GM12878 (cell line): ENCODE data around the gene NEBL. TPM values are rescaled to one million over a fixed set of nuclear protein-coding genes. Genes with fewer than 3 reads are reported as not detected.

Source experiments
- ATAC-seq: fragments of 200-7000 bp; cut with Tn5 transposase; 3 replicates; pipeline ENCODE4 v1.9.1; 2020; ENCODE audit warnings: mild to moderate bottlenecking, moderate library complexity
- BruUV-seq: library from RNA; stranded (reverse); fragments of 400-500 nt; replicated peaks from 2 replicates; lab custom pipeline; 2021; lab: Mats Ljungman, UMichigan
- CTCF ChIA-PET: fragments of 300-600 bp; sonication (Branson Sonifier 250); formaldehyde crosslinking; extraction: SDS; loops from one replicate; lab custom pipeline; 2021; ENCODE audit warnings: inconsistent platforms; lab: Yijun Ruan, JAX
- POLR2A ChIA-PET: fragments of 350-600 bp; formaldehyde crosslinking; extraction: SDS; loops from one replicate; lab custom pipeline; 2021; ENCODE audit warnings: inconsistent platforms; lab: Charles Lee
- RAD21 ChIA-PET: fragments of 300-600 bp; sonication (Branson Sonifier 250); formaldehyde crosslinking; loops from one replicate; lab custom pipeline; 2023; ENCODE audit warnings: antibody characterized with exemption; ENCODE audit not compliant: unreplicated experiment; lab: Charles Lee
- SMC1A ChIA-PET: fragments of 300-600 bp; sonication (Branson Sonifier 250); formaldehyde crosslinking; loops from one replicate; lab custom pipeline; 2023; ENCODE audit not compliant: unreplicated experiment, uncharacterized antibody; lab: Charles Lee
- DNase-seq: peaks from one replicate; pipeline ENCODE4 v3.0.0-alpha.2; 2011; ENCODE audit warnings: low read depth, low spot score
- FAIRE-seq: peaks from 3 replicates; lab custom pipeline; 2011; peaks lifted over from hg19 to GRCh38; lab: Jason Lieb, UNC
- H2AFZ ChIP-seq: 2 replicates; pipeline ENCODE4 v1.6.0; 2011; ENCODE audit warnings: low read depth, low read length, control low read depth; ENCODE audit not compliant: control insufficient read depth
- H3K27ac ChIP-seq: 2 replicates; pipeline ENCODE4 v1.5.1; 2011; ENCODE audit warnings: control low read depth; ENCODE audit not compliant: control insufficient read depth, insufficient read depth
- H3K27me3 ChIP-seq, 2 experiments: replicated peaks in 1 of 2; 2 replicates each; pipeline versions ENCODE4 v1.6.0 to v1.6.1; 2011; ENCODE audit warnings: low read length in 1 of 2; ENCODE audit not compliant: control insufficient read depth in 2 of 2, insufficient read depth in 2 of 2
- H3K36me3 ChIP-seq, 2 experiments: 2 replicates each; pipeline ENCODE4 v1.5.1; 2011; ENCODE audit warnings: low read length in 1 of 2; ENCODE audit not compliant: control insufficient read depth in 2 of 2, insufficient read depth in 2 of 2
- H3K4me1 ChIP-seq: 2 replicates; pipeline ENCODE4 v1.6.1; 2011; ENCODE audit warnings: mild to moderate bottlenecking, low read length, moderate library complexity, mixed read lengths; ENCODE audit not compliant: control insufficient read depth, insufficient read depth
- H3K4me2 ChIP-seq: 2 replicates; pipeline ENCODE4 v1.6.0; 2011; ENCODE audit warnings: control low read depth; ENCODE audit not compliant: control insufficient read depth, insufficient read depth
- H3K4me3 ChIP-seq: fragments of 200-600 bp; sonication (generic); 2 replicates; pipeline ENCODE4 v1.5.1; 2016
- H3K79me2 ChIP-seq: 2 replicates; pipeline ENCODE4 v1.6.0; 2011; ENCODE audit warnings: low read length; ENCODE audit not compliant: control insufficient read depth, insufficient read depth
- H3K9ac ChIP-seq: 2 replicates; pipeline ENCODE4 v1.8.0; 2011; ENCODE audit warnings: low read length, control low read depth, mixed read lengths; ENCODE audit not compliant: control insufficient read depth, insufficient read depth
- H3K9me3 ChIP-seq: replicated peaks from 3 replicates; pipeline ENCODE4 v1.5.1; 2011; ENCODE audit warnings: mild to moderate bottlenecking, low read length; ENCODE audit not compliant: control insufficient read depth, insufficient read depth
- H4K20me1 ChIP-seq: 2 replicates; pipeline ENCODE4 v1.6.0; 2011; ENCODE audit not compliant: control insufficient read depth, insufficient read depth
- BACH1 ChIP-seq: fragments of 450-650 bp; IDR thresholded peaks from 2 replicates; pipeline ENCODE4 v1.6.1; 2017; ENCODE audit warnings: mild to moderate bottlenecking, borderline replicate concordance
- IKZF1 ChIP-seq: fragments of 450-650 bp; conservative IDR thresholded peaks from 2 replicates; pipeline ENCODE4 v1.6.1; 2017; ENCODE audit warnings: antibody characterized with exemption, mild to moderate bottlenecking
- IKZF2 ChIP-seq, 2 experiments: fragments of 450-650 bp; IDR thresholded peaks; 2 replicates each; pipeline ENCODE4 v1.6.1; 2017; ENCODE audit warnings: mild to moderate bottlenecking in 2 of 2, moderate library complexity in 2 of 2
- IRF4 ChIP-seq: IDR thresholded peaks from 2 replicates; pipeline ENCODE4 v1.6.1; 2011; ENCODE audit warnings: low read depth, low read length
- JUNB ChIP-seq: IDR thresholded peaks from 2 replicates; pipeline ENCODE4 v1.6.1; 2016; ENCODE audit warnings: antibody characterized with exemption, mild to moderate bottlenecking
- NR2F1 ChIP-seq: fragments of 450-650 bp; conservative IDR thresholded peaks from 2 replicates; pipeline ENCODE4 v1.6.1; 2017; ENCODE audit warnings: mild to moderate bottlenecking
- PAX8 ChIP-seq: fragments of 450-650 bp; IDR thresholded peaks from 2 replicates; pipeline ENCODE4 v1.6.1; 2017; ENCODE audit warnings: mild to moderate bottlenecking, moderate library complexity
- RAD51 ChIP-seq: fragments of 450-650 bp; IDR thresholded peaks from 2 replicates; pipeline ENCODE4 v1.6.1; 2016; ENCODE audit warnings: moderate library complexity, mild to moderate bottlenecking, inconsistent platforms
- RBBP5 ChIP-seq: fragments of 200-600 bp; sonication (generic); conservative IDR thresholded peaks from 2 replicates; pipeline ENCODE4 v1.6.1; 2016
- SMAD1 ChIP-seq: fragments of 450-650 bp; IDR thresholded peaks from 2 replicates; pipeline ENCODE4 v1.6.1; 2018; ENCODE audit warnings: mild to moderate bottlenecking, low read depth; ENCODE audit not compliant: partially characterized antibody
- SREBF1 ChIP-seq: IDR thresholded peaks from 2 replicates; pipeline ENCODE4 v1.6.1; 2012; ENCODE audit warnings: mild to moderate bottlenecking, low read length
- STAT3 ChIP-seq: IDR thresholded peaks from 2 replicates; pipeline ENCODE4 v1.6.1; 2011; ENCODE audit warnings: low read depth, low read length, improper control_type of control experiment
- SUPT20H ChIP-seq: IDR thresholded peaks from 2 replicates; pipeline ENCODE4 v1.6.1; 2011; ENCODE audit warnings: low read depth, mild to moderate bottlenecking, low read length, moderate library complexity, borderline replicate concordance; ENCODE audit not compliant: control insufficient read depth
- ZNF207 ChIP-seq: fragments of 450-650 bp; IDR thresholded peaks from 2 replicates; pipeline ENCODE4 v1.6.1; 2014; ENCODE audit warnings: antibody characterized with exemption, mild to moderate bottlenecking, borderline replicate concordance
- ZNF24 ChIP-seq: fragments of 450-650 bp; IDR thresholded peaks from 2 replicates; pipeline ENCODE4 v1.6.1; 2017; ENCODE audit warnings: antibody characterized with exemption, mild to moderate bottlenecking
- ZNF384 ChIP-seq: IDR thresholded peaks from 2 replicates; pipeline ENCODE4 v1.6.1; 2012; ENCODE audit warnings: low read depth, mild to moderate bottlenecking, low read length, improper control_type of control experiment, borderline replicate concordance
- WGBS: methylation state at CpG from one replicate; pipeline ENCODE4 v1.1.6; 2016; ENCODE audit warnings: low lambda C conversion rate; ENCODE audit not compliant: insufficient replicate concordance, insufficient coverage; ENCODE audit errors: missing lambda C conversion rate; 5-methylcytosine and 5-hydroxymethylcytosine counted together
- in situ Hi-C: fragments of 300-500 bp; cut with MboI; formaldehyde crosslinking; loops from 9 replicates; pipeline ENCODE4 v1.14.3; 2018; ENCODE audit warnings: mixed read lengths
- intact Hi-C: fragments of 100-400 bp; cut with micrococcal nuclease; formaldehyde crosslinking; loops from one replicate; pipeline ENCODE4 v1.14.2; 2022; ENCODE audit not compliant: unreplicated experiment
- polyA plus RNA-seq, 11 experiments: library from polyadenylated mRNA; depleted of rRNA in 4 of 11; unstranded in 6 of 11; stranded (reverse) in 5 of 11; fragments of >200 nt; fragmentation: Nextera tagmentation in 4 of 11; fragmentation: Illumina TruSeq in 1 of 11; extraction: Ambion mirVana in 4 of 11; extraction: Trizol in 1 of 11; gene quantifications; 1 replicate in 1 of 11; 2 replicates in 10 of 11; pipeline versions ENCODE4 v1.2.1 to v1.2.3, GENCODE V29; 2011 to 2016; ENCODE audit warnings: inconsistent platforms in 2 of 11, missing spikeins in 2 of 11, low read depth in 1 of 11
- total RNA-seq, 4 experiments: library from RNA; depleted of rRNA in 3 of 4; stranded (reverse); fragments of >200 nt in 3 of 4; fragmentation: Illumina TruSeq in 1 of 4; extraction: Trizol in 1 of 4; gene quantifications; 2 replicates each; pipeline versions ENCODE4 v1.2.1 to v1.2.3, GENCODE V29; 2013 to 2021
- TF ChIP-seq, protein P1 (sequence below): IDR thresholded peaks from 2 replicates; pipeline ENCODE4 v1.6.1; 2012; ENCODE audit warnings: low read depth, low read length, improper control_type of control experiment

NEBL gene
- total and polyA plus RNA-seq, 10 of the 15 experiments (the other 5 are each of a cell fraction or from before 2014, with no cell fraction given) = 0.04 to 0.56 (median 0.11) TPM; not detected in 6

DNA sequence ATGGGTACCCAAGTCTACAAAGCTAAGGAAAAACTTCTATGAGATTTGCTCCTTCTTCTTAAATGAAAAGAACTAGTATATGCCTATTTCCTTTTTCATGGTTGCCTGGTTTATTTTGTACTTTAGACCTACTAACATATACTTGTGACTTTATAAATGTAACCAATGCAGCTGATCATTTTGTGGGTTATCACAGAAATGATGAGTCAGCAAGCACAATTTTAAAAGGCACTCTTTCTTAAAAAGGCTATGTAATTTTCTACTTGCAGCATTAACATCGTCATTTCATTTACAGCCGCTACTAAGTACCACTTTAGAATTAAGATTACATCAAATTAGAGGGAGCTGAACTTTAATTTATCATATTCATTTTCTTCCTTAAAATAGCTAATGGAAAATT lies 13.6 kb downstream of the NEBL start:
- intact Hi-C loops (loop anchor here (5.0 to 10.0 kb wide), 2 partner anchors 139 to 361 kb away; no protein-coding TSS in a partner anchor), in situ Hi-C loops (no loop called here)
- Histone ChIP-seq H3K36me3 (no peaks in the 10 kb centered on the region), H3K9me3 (no peaks in the 10 kb centered on the region), H3K27me3 (no peaks in the 10 kb centered on the region; a peak in 1 of 4 replicates), H2AFZ (no peak overlapping the region), H3K4me2 (no peak overlapping the region), H3K4me1 (no peaks in the 10 kb centered on the region), H4K20me1 (no peaks in the 10 kb centered on the region), H3K4me3 (no peak overlapping the region), H3K9ac (no peak overlapping the region), H3K27ac (no peak overlapping the region), H3K79me2 (no peaks in the 10 kb centered on the region)
- ChIA-PET POLR2A (no interaction called here), RAD21 (no interaction called here), SMC1A (no interaction called here), CTCF (no interaction called here)
- 58% methylated on average over 2 of the region's 2 CpGs for WGBS
- no peak for ATAC-seq
- no peak for TF ChIP-seq SREBF1
- TF ChIP-seq PAX8 = no peak
- TF ChIP-seq STAT3 = no peak
- no peak for TF ChIP-seq SUPT20H
- TF ChIP-seq ZNF384 = no peak
- TF ChIP-seq SMAD1 = no peak
- no peak for TF ChIP-seq RBBP5
- TF ChIP-seq BACH1 = no peak
- no peak for TF ChIP-seq ZNF207
- TF ChIP-seq, protein P1, sequence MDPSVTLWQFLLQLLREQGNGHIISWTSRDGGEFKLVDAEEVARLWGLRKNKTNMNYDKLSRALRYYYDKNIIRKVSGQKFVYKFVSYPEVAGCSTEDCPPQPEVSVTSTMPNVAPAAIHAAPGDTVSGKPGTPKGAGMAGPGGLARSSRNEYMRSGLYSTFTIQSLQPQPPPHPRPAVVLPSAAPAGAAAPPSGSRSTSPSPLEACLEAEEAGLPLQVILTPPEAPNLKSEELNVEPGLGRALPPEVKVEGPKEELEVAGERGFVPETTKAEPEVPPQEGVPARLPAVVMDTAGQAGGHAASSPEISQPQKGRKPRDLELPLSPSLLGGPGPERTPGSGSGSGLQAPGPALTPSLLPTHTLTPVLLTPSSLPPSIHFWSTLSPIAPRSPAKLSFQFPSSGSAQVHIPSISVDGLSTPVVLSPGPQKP = no peak
- TF ChIP-seq JUNB = no peak
- TF ChIP-seq IKZF1 = no peak
- no peak for TF ChIP-seq NR2F1
- TF ChIP-seq ZNF24 = no peak
- no peak for TF ChIP-seq RAD51
- TF ChIP-seq IRF4 = no peak
- no peak for TF ChIP-seq IKZF2 (IDR thresholded peaks at IDR 0.05)
- no TSS peak for BruUV-seq
- DNase-seq = no peak
- FAIRE-seq = no peak
